Stimulated activated CD8-positive, alpha-beta memory T cell treated with anti-CD3 and anti-CD28 coated beads, Interleukin-15, amount 100 ng/mL, for 24 hours (primary cell): ENCODE measurements around the gene TDRD7.

Experiments used
- DNase-seq: peaks from one replicate; pipeline ENCODE4 v3.0.0-alpha.2; 2020; ENCODE audit warnings: low read depth

The TDRD7 gene

DNA sequence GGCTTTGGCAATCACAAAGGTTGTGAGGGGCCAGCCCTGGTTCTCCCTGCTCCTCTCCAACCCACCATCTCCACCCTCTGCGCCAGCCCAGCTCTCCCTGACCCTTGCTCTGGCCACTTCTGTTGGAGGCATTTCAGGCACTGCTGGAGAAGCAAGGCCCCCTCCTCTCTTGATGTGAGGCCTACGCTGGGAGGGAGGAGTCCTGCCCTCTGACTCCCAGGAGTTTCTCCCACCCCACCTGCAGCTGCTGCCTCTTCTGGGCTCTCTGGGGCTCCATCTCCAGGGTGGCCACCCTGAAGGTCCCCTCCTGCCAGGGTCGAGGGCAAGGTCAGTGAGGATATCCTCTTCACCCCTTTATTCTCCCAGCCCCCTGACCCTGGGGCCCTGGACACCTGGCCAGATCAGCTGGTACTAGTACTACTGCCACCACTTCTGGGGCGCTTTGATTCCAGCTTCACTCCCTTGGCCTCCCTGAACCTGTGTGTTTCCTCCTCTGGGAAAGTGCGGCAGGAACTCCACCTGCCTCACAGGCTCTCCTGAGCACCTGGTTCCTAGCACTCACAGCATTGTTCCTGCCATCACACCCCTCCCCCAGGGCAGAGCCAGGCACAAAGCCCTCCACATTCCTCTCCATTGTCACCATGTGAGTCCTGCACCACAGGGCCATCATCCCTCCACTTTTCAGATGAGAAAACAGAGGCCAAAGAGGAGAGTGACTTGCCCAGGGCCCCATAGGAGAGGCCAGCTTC is 23.8 kb upstream of the TDRD7 start:
- no peak for DNase-seq

DNA sequence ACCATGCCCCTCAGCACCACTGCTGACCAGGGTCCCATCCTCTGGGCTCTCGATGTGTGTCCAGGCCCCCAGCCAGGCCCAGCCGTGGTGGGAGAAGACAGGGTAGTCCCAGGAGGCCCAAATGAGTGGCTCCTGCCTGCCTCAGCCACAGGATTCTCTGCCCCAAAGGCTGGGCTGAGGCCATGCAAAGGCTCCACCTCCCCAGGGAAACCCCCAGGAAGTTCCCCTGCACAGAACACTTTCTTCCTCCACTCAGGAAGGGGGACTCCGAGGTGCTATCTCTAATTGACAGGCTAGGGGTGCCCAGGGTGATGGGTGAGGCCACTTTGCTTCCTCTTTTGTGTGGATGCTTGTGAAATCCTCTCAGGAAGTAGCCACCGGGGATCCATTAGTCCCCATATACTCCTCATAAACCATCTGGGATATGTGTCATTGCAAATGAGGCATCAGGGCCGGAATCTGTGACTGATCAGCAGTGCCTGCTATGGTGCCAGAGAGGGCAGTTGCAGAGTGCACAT is 23.1 kb upstream of the TDRD7 start:
- no peak for DNase-seq

DNA sequence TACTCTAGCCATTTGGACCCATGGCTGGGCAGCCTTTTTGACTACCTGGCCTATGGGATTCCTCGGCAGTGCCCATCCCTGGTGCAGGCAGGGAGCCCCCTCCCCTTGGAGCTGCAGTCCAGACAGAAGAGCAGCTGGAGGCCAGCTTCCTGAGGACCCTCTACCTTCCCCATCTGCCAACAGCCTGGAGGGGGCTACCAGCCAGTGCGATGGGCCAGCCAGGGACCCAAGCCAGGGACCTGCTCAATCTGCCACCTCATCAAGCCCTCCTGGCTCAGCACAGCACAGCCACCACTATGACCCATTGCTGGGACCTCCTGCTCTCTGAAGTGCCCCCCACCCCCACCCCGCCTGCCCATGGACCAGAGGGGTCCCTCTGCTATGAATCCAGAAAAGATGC is 22.6 kb upstream of the TDRD7 start:
- no peak for DNase-seq

DNA sequence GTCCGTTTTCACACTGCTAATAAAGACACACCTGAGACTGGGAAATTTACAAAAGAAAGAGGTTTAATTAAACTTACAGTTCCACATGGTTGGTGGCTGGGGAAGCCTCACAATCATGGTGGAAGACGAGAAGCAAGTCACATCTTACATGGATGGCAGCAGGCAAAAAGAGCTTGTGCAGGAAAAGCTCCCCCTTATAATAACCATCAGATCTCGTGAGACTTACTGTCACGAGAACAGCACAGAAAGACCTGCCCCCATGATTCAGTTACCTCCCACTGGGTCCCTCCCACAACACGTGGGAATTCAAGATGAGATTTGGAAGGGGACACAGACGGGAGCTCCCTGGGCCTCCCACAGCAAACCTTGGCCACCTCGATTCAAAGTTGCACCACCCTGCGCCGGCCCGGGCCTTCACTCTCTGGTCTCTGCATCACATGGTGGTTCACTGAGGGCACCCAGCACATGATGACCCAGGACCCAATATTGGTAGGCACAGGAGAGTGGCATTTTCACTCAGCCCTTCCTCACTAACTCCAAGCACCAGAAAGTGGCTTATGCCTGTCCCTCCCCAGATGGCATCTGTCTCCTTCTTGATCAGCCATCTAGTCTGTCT is 21.0 kb upstream of the TDRD7 start:
- DNase-seq, result no peak

DNA sequence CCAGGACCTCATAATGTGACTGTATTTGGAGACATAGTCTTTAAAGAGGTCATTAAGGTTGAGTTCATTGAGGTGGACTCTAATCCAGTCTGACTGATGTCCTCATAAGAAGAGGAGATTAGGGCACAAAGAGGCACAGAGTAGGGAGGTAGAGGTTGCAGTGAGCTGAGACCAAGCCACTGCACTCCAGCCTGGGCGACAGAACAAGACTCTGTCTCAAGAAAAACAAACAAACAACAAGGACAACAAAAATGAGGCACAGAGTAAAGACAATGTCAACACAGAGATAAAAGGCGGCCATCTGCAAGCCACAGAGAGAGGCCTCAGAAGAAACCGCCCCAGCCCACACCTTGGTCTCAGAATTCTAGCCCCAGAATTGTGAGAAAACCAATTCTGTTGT is 17.0 kb upstream of the TDRD7 start:
- no peak for DNase-seq

DNA sequence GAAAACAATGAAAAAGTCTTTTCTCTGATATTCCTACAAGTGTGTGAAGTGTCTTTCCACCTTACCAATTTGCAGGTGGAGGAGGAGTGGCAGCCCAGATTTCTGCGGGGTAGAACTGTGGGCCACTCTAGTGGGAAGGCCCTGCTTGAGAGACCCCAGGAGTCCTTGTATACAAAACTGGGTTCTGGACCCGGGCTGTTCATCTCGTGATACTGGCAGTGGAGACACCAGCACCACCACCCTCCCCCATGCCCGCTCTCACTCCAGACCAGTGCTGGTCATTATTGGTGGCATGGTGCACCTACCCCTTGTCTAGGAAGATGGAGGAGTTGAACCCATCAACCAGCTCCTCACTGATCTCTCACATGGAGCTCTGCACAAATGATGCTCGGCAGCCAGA is 16.2 kb upstream of the TDRD7 start:
- DNase-seq, result no peak

DNA sequence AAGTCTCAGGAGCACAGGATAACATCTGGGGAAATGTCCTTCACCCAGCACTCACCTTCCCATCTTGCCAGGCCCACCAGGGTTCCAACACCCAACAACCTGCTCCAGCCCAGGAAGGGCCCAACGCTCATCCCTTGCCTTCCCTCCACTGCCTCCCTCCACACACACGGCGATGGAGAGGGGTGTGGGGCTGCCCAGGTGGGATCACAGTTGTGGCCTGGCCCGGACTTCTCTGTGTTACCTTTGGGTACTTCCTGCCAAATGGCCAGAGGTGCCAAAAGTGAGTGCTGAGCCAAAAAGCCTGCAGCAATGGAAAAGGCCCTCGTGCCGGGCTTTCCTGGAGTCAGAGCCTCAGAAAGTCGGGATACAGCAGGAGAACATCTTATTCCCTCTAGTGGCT is 15.6 kb upstream of the TDRD7 start:
- no peak for DNase-seq

DNA sequence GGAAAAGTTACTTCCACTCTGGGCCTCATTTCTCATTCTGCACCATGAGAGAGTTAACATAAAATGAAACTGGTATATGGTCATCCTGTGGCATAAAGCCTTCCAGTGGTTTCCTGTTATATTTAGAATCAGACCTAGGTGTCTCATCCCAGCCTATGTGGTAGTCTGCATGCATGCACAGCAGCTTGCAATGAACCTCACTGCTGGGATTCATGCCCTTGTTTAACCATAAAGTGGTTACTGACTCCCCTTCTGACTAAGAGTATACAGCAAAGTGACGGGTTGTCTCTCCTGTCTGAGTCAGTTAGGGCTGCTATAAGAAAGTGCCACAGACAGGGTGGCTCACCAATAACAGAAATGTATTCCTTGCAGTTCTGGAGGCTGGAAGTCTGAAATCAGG is 14.7 kb upstream of the TDRD7 start:
- no peak for DNase-seq

DNA sequence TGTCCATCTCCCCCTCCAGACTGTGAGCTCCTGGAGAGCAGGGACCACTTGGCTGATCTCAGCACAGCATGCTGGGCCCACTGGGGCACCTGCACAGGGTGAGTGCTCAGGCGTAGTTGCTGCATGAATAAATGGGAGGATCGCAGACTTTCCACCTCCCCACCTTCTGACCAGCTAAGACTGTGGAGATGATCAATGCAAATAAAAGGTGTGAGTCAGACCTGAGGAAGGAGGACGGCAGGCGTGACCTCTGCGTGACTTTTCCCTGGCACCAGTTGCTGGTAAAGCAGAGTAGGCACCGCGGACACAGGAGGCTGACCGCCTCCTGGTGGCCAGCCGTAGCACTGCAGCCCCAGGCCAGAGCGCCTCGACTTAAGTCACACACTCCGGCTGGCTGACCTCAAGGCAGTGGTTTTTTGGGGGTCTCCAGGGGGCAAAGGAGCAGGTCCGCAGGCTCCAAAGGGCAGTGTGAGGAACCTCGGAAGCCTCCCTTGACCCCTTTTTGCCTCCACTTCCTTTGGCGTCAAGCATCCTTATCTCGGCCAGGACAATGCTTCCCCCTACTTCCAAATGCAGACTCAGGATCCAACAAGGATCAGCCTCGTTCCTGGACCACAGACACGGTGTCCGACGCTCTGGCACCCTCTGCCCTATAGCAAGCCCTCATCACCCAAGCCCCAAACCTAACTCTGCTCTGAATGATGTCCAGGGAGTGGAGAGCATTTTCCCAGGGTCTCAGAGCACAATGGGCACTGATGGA is 12.7 kb upstream of the TDRD7 start:
- DNase-seq, result peak; percentile 51

DNA sequence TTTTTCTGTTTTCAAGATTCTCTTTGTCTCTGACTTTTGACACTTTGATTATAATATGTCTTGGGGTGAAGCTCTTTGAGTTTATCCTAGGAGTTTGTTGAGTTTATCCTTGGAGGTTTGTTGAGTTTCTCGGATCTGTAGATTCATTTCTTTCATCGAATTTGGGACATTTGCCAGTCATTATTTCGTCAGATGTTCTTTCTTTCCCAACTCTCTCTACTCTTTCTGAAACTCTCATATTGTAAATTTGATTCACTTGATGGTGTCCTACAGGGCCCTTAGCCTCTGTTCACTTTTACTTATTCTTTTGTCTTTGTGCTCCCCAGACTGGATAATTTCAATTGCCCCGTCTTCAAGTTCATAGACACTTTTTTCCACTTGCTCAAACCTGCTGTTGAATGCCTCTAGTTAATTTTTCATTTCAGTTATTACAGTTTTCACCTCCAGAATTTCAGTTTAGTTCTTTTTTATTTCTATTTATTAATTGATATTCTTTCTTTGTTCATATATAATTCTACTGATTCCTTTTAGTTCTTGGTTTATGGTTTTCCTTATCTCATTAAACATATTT is 8.1 kb upstream of the TDRD7 start:
- DNase-seq, result no peak

DNA sequence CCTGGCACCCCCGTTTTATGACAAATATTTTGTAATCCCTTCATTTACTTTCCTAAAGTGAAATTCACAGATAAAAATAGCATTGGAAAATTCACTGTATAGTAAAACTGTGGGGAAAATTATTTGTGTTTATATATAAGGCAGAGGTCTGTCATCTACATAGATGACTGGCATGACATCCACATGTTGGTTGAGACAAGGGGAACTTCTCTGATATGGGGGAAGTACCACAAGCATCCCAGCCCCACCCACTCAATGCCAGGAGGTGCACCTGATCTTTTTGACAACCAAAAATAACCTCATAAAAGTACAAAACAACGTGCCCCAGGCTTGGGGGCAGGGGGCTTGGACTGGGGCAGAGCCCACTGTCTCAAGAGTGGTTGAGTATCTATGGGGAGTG is 6.3 kb upstream of the TDRD7 start:
- DNase-seq, result no peak

DNA sequence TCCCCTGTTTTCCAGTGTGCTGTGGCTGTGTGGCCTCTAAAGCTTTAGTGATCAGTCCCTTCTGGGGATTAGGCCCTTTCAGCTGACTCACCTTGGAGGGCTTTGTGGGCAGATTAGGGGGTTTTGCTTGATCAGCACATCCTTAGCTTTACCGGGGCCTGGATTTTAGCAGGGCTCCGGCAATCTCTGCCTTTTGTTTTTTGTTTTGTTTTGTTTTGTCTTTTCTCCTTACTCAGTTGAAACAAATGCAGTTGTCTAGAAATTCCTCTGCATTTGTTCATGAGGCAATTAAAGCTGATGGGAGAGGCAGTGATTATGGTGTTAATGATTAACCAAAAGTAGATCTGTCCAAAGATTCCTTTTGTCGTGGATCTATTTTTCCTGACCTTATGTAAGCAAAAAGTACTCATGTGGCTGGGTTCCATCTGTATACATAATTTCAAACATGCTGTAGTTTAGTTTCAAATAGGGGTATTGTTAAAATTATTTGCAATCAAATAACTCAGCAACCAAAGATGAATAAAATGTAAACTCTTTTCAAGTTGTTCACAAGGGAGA is 5.2 kb upstream of the TDRD7 start:
- DNase-seq, result no peak

DNA sequence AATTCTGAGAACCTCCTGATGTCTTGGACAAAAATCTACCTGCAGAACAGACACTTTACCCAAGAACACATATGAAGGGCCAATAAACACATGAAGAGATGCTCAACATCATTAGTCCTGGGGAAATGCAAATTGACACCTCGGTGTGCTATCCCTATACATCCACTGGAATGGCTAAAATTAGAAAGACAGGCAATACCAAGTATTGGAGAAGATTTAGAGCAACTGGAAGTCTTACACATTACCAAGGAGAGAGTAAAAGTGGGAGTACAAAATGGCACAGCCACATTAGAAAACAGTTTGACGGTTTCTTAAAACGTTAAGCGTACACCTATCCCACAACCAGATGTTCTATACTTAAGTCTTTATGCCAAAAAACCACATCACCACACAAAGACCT is 3.3 kb upstream of the TDRD7 start:
- DNase-seq, result no peak

DNA sequence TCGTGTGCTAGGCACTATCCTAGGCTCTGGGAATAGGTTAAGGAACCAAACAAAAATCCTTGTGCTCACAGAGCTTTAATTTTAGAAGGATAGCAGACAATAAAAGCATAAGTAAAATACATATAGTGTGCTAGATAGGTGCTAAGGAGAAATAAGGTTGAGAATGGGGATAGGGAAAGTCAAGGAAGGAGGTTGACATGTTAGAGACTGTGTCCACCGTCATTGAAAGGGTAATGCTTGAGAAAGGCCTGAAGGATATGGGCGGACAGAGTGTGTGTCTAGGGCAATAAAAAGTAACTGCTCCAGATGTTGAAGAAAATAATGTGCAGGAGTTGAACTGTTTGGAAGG is 482 bp upstream of the TDRD7 start:
- DNase-seq, result no peak

DNA sequence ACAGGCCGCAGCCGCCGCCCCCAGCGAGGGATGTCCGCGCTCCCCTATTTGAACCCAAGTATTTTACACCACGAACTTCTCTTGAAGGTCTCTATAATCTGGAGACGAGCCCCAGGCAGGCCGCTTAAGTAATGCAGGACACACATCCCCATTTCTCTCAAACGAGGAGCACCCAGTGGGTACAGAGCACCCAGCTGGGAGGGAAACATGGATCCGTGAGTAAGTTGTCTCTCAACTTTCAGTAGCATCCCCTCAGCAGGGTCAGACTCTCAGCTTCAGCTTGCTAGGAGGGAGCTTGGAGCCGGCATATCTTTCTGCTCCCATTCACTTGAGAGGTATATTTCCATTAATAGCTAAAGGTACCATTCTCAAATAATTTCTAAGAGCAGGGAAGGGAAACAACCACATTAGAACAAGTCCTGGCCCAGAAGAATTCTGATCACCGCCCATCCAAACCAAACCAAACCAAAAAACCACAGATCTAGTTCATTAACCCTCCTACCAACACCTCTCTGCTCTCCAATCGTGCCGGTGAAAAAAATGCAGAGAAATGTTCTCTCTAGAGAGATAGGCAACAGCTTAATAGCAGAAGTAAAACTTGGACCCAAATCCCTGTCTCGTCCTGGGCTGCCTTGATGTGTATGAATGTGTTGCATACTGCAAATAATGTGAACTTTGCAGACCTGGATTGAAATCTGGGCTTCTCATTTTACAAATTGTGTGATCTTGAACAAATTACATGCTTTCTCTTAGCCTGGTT is 910 bp downstream of the TDRD7 start:
- no peak for DNase-seq

DNA sequence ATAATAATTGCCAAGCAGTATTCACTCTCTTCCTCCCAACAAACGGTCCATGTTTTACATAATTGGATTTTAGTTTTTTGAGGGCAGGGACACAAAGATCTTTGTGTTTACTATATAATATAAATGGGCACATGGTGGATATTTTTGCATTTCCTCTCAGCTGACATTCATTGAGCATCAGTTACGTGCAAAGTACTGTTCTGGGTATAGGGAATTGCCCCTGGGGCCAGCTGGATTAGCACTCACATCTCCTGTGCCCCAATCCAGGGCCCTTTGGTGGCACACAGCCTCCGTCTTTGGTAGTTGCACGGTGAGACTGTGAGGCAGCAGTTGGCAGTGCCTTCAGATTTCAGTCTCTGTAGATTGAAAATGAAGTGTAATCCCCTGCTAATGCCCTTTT is 1.6 kb downstream of the TDRD7 start:
- DNase-seq, result no peak

DNA sequence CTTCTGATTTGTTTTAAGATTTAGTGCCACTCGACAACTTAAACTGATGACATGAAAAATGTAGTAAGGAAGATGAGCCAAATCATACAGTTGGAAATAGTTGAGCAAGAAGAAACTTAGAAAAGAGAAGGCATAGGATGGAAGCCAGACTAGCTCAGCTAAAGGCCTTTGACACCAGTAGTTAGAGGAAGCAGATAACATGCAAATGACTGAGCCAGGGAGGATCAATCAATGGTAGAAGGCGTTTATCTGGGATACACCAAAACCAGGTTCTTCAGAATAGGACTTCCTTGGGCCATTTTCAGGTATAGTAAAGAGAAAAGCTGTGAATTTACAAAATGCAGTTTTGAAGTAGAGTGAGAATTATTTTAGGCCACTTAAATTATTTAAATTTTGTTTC is 3.2 kb downstream of the TDRD7 start:
- no peak for DNase-seq

DNA sequence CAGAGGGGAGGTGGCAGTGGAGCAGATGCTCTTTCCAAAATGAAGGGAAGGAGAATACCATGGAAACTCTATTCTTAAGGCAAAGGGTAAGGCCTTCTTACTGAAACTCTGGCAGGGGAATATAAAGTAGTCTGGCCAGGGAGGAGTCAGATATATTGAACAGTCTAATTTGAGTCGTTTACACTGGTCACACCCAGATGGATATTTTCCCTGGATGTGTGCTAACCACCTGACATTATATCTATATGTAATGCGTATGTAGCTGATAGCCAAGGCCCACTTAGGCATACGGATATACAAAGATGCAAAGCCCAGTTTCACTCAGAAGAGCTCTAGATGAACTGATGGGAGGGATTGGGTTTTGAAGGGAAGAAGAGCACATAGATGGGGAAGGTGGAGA is 7.0 kb downstream of the TDRD7 start:
- DNase-seq, result no peak

DNA sequence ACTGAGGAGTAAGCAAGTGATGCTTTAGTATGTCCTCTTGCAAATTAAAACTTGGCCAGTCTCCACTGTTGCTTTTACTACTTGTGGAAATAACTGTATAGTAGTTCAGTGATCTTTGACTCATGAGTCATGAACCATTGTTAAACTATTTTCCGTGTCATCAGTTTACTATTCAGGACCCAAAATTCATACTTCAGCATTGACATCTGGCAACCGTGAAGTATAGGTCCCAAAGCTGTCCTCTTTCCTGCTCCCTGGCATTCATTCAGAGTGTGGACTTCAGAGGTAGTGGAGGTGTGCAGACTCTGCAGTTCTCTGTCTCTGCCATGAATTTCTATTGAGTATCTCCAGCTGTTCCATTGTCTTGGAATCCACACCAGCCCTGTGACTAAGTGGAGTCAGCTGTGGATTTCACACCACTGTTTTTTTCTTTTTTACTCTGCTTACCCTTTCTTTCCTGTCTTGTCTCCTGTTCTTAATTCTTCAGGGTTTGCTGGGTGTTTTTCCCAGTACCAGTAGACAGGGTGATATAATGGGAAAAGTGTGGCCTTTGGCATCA is 7.5 kb downstream of the TDRD7 start:
- DNase-seq, result no peak

DNA sequence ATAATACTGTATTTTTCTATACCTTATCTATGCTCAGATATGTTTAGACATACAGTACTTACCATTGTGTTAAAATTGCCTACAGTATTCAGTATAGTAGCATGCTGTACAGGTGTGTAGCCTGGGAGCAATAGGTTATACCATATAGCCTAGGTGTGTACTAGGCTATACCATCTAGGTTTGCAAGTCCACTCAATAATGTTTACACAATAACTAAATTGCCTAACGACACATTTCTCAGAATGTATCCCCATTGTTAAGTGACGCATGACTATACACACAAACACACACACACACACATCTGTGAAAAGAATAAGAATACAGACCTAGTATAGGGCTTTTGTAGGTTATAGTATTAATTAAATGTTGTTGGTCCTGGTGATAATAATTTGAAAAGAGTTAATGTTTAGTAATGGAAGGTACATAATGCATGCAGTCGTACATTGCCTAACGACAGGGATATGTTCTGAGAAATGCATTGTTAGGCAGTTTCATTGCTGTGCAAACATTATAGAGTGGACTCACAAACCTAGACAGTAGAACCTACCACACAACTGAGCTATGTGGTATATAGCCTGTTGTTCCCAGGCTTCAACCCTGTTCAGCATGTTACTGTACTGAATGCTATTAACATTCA is 13.6 kb downstream of the TDRD7 start:
- DNase-seq, result no peak

DNA sequence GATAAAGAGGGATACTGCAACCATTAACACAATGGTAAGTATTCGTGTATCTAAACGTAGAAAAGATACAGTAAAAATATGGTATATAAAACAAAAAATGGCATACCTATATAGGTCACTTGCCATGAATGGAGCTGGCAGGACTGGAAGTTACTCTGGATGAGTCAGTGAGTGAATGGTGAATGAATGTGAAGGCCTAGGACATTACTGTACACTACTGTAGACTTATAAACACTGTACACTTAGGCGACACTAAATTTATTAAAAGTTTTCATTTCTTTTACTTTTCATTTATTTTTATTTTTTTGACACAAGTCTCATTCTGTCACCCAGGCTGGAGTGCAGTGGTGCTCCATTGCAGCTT is 14.1 kb downstream of the TDRD7 start:
- DNase-seq, result no peak
